ENCODE measurements around the gene TRABD. TPM values are rescaled to one million over a fixed set of nuclear protein-coding genes. Genes with fewer than 3 reads are reported as not detected.

Gene TRABD
- total RNA-seq, 1 donor from 2014 or later: 44.4 TPM

DNA sequence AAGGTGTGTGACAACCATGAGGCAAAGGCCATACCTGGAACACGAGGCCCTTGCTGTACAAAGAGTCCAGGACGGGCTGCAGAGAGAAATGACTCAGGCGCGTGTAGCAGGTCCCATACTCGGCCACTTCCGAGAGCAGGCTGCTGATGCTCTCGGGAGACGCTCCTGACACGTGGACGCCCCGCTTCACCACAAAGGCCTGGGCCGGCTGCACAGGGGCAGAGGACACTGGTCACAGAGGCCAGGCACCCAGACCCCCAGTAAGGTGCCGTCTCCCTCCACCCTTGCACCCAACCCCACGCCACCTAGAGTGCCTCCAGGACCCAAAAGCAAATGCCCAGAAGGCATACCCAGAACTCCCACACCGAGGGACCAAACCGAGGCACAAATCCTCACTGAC, 43.7 kb downstream of the TRABD start:
- H3K27ac Mint-ChIP-seq: no peak overlapping the region
- DNase-seq (ENCODE audit: low spot score in 2 of 2, unreplicated experiment in 2 of 2): no peak
- H3K4me3 Mint-ChIP-seq: no peak overlapping the region
- TF ChIP-seq, protein P1, sequence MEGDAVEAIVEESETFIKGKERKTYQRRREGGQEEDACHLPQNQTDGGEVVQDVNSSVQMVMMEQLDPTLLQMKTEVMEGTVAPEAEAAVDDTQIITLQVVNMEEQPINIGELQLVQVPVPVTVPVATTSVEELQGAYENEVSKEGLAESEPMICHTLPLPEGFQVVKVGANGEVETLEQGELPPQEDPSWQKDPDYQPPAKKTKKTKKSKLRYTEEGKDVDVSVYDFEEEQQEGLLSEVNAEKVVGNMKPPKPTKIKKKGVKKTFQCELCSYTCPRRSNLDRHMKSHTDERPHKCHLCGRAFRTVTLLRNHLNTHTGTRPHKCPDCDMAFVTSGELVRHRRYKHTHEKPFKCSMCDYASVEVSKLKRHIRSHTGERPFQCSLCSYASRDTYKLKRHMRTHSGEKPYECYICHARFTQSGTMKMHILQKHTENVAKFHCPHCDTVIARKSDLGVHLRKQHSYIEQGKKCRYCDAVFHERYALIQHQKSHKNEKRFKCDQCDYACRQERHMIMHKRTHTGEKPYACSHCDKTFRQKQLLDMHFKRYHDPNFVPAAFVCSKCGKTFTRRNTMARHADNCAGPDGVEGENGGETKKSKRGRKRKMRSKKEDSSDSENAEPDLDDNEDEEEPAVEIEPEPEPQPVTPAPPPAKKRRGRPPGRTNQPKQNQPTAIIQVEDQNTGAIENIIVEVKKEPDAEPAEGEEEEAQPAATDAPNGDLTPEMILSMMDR (IDR thresholded peaks at IDR 0.05; ENCODE audit: unreplicated experiment): no peak
- H3K4me1 Mint-ChIP-seq: no peaks in the 10 kb centered on the region
- H3K9me3 Mint-ChIP-seq: no peaks in the 10 kb centered on the region
- H3K36me3 Mint-ChIP-seq: peaks cover 12% of the 10 kb centered on the region
- no peaks in the 10 kb centered on the region for H3K27me3 Mint-ChIP-seq (ENCODE audit: low read depth)

DNA sequence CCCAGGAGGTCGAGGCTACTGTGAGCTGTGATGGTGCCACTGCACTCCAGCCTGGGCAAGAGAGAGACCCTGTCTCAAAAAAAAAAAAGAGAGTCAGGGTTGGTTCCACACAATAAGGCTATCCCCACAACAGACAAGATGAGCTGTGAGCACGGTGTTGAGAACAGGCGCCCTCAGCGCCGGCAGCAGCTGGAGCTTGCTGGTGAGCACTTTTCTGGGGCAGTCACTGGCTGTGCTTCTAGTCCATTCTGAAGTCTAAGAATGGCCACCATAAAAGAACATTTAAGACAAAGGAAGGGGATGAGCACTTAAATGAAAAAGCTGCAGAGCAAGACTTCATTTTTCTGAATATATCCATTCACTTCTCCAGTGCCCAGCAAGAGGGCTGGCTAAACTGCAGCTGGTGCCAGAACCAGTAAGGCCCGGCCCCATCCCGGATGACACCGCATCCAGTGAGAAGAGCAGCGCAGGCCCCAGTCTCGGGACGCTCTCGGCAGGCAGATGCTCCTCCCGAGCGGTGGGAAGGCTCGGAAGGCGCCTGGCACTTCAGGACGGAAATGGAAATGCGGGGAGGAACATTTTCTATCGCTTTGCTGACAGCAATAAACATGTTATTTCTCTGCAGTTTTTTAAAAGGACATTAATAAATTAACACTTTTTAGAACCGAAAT, 46.9 kb downstream of the TRABD start:
- no peaks in the 10 kb centered on the region for H3K9me3 Mint-ChIP-seq
- TF ChIP-seq, protein P1 (IDR thresholded peaks at IDR 0.05; ENCODE audit: unreplicated experiment): no peak
- no peak for DNase-seq (ENCODE audit: low spot score in 2 of 2, unreplicated experiment in 2 of 2)
- peaks cover 17% of the 10 kb centered on the region for H3K36me3 Mint-ChIP-seq
- H3K27me3 Mint-ChIP-seq (ENCODE audit: low read depth): no peaks in the 10 kb centered on the region
- H3K4me1 Mint-ChIP-seq: no peaks in the 10 kb centered on the region
- H3K4me3 Mint-ChIP-seq: no peak overlapping the region
- H3K27ac Mint-ChIP-seq: no peak overlapping the region

DNA sequence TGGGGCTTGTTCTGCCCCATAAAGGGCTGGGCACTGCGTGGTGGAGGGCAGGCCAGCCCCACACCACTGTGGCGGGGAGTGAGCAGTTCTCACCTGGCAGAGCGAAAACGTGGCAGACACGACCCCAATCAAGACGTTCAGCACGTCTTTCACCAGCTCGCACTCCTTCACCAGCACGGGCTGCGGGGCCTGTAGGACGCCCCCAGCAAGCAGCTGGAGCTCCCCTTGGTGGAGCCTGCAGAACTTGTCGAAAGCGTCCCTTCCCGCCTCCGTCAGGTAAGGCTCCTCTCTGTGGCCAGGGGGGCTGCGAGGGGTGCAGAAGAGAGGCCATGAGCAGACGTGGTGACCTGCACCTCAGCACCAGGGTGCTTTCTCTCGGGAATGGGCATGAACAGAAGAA, 47.5 kb downstream of the TRABD start:
- Mint-ChIP-seq H3K4me3 (no peak overlapping the region), H3K9me3 (no peaks in the 10 kb centered on the region), H3K27me3 (ENCODE audit: low read depth) (no peaks in the 10 kb centered on the region), H3K4me1 (no peaks in the 10 kb centered on the region), H3K36me3 (peaks cover 17% of the 10 kb centered on the region), H3K27ac (no peak overlapping the region)
- TF ChIP-seq, protein P1 (IDR thresholded peaks at IDR 0.05; ENCODE audit: unreplicated experiment): no peak
- no peak for DNase-seq (ENCODE audit: low spot score in 2 of 2, unreplicated experiment in 2 of 2)

DNA sequence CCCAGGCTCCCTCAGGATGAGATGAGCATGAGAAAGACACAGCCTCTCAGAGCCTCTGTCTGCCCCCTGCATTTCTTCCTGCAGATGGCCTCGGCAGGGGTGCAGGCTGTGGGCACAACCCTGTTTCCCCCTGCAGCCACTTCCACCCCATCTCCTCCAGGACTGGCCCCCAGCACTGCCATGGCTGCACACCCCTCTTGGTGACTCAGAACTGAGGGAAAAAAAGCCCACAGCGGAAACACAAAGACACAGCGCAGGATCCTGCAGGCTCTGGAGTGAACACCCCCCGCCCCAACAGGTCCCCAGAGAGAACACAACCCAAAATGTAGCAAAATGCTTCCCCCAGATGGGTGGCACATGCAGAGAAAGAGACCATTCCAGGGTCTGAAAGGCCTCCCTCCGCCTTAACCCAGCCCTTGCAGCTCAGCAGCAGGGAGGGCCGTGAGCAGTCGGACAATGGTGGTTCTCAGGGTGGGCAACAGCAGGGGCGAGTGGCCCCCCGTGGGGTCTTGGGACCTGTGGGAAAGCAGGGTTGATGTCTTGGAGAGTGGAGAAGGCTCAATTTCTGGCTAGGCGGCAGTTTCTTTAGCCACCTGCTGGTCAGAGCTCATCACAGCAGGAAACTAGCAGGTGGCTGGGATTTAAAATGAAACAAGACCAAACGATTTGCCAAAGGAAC, 51.2 kb downstream of the TRABD start:
- Mint-ChIP-seq H3K27me3 (ENCODE audit: low read depth) (no peaks in the 10 kb centered on the region), H3K27ac (no peak overlapping the region), H3K4me3 (no peak overlapping the region), H3K9me3 (no peaks in the 10 kb centered on the region), H3K4me1 (peaks cover 9% of the 10 kb centered on the region), H3K36me3 (peaks cover 13% of the 10 kb centered on the region)
- DNase-seq (ENCODE audit: low spot score in 2 of 2, unreplicated experiment in 2 of 2): no peak
- TF ChIP-seq, protein P1 (IDR thresholded peaks at IDR 0.05; ENCODE audit: unreplicated experiment): peak; percentile 74

DNA sequence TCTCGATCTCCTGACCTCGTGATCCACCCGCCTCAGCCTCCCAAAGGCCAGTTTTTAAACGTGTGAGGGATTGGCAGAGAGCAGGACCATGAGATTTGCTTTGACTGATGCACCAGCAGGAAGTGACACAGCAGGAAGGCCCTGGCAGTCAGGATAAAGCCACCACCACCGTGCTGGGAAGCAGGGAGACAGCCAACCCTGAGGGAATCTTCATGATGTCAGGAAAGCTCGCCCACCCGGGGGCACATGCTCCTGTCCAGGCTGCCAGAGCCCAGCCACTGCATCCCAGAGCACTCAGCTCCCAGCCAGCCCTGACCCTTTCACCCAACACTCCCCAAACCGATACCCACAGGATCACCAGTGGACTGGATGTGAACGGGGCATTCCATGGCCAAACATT, 53.0 kb downstream of the TRABD start:
- no peaks in the 10 kb centered on the region for H3K9me3 Mint-ChIP-seq
- no peak overlapping the region for H3K27ac Mint-ChIP-seq
- no peaks in the 10 kb centered on the region for H3K27me3 Mint-ChIP-seq (ENCODE audit: low read depth)
- peaks cover 24% of the 10 kb centered on the region for H3K4me1 Mint-ChIP-seq
- TF ChIP-seq, protein P1 (IDR thresholded peaks at IDR 0.05; ENCODE audit: unreplicated experiment): no peak
- no peak overlapping the region for H3K4me3 Mint-ChIP-seq
- H3K36me3 Mint-ChIP-seq: peaks cover 13% of the 10 kb centered on the region
- DNase-seq (ENCODE audit: low spot score in 2 of 2, unreplicated experiment in 2 of 2): no peak
